Gastroesophageal sphincter (tissue), 3 donors: ENCODE data around the gene ASPN.

Source experiments
- EP300 ChIP-seq: sonication (generic); formaldehyde crosslinking; IDR thresholded peaks from one replicate; pipeline ENCODE4 v1.6.1; 2017; ENCODE audit warnings: antibody characterized with exemption, mild to moderate bottlenecking
- POLR2A ChIP-seq, 2 donors: fragments of 450-650 bp; IDR thresholded peaks; one replicate each; pipeline ENCODE4 v1.6.1; 2017; ENCODE audit warnings: antibody characterized with exemption in 2 of 2, mild to moderate bottlenecking in 2 of 2, moderate library complexity in 1 of 2
- POLR2AphosphoS5 ChIP-seq: sonication (generic); formaldehyde crosslinking; IDR thresholded peaks from one replicate; pipeline ENCODE4 v1.6.1; 2017; ENCODE audit warnings: antibody characterized with exemption
- TF ChIP-seq, protein P1 (sequence below), 4 experiments: fragments of 200-600 bp in 2 of 4; fragments of 450-650 bp in 2 of 4; sonication (generic) in 1 of 4; IDR thresholded peaks; one replicate each; pipeline ENCODE4 v1.5.1; 2017 to 2019; ENCODE audit warnings: antibody characterized with exemption in 4 of 4, mild to moderate bottlenecking in 2 of 4, moderate library complexity in 2 of 4

DNA sequence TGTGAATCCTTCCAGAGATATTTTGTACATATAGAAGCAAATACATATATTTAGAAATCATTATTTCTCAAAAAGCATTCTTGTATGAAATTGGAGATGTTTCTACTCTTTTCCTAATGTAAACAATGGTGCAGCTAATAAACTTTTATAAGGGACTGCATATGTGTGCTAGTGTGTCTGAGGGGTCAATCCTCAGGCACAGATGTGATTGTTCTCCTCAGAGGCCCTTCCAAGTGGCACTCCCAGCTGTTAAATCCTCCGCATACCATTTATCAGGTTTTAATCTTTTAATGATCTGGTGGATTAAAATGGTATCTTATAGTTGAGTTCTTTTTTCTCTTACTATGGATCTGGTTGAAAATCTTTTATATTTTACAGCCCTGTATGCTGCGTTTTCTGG, 52.5 kb downstream of the ASPN start:
- TF ChIP-seq, protein P1, sequence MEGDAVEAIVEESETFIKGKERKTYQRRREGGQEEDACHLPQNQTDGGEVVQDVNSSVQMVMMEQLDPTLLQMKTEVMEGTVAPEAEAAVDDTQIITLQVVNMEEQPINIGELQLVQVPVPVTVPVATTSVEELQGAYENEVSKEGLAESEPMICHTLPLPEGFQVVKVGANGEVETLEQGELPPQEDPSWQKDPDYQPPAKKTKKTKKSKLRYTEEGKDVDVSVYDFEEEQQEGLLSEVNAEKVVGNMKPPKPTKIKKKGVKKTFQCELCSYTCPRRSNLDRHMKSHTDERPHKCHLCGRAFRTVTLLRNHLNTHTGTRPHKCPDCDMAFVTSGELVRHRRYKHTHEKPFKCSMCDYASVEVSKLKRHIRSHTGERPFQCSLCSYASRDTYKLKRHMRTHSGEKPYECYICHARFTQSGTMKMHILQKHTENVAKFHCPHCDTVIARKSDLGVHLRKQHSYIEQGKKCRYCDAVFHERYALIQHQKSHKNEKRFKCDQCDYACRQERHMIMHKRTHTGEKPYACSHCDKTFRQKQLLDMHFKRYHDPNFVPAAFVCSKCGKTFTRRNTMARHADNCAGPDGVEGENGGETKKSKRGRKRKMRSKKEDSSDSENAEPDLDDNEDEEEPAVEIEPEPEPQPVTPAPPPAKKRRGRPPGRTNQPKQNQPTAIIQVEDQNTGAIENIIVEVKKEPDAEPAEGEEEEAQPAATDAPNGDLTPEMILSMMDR (IDR thresholded peaks at IDR 0.05) = no peak
- TF ChIP-seq POLR2AphosphoS5 (no peak), POLR2A (IDR thresholded peaks at IDR 0.05) (no peak), EP300 (no peak)
